CD4-positive, alpha-beta memory T cell (primary cell): Measurements from ENCODE around the gene LYPD6B. TPM values are rescaled to one million over a fixed set of nuclear protein-coding genes. Genes with fewer than 3 reads are reported as not detected.

Experiments used
- CTCF ChIA-PET: fragments of 350-600 bp; sonication (Branson Sonifier 250); formaldehyde crosslinking; loops from one replicate; lab custom pipeline; 2021; ENCODE audit warnings: inconsistent platforms; ENCODE audit not compliant: partially characterized antibody; lab: Charles Lee
- POLR2A ChIA-PET: fragments of 350-600 bp; sonication (Branson Sonifier 250); formaldehyde crosslinking; loops from one replicate; lab custom pipeline; 2021; ENCODE audit not compliant: partially characterized antibody; lab: Charles Lee
- DNase-seq, 5 donors: peaks; one replicate each; pipeline versions ENCODE4 v3.0.0 to v3.0.0-alpha.2; 2020 to 2022; ENCODE audit warnings: mixed read lengths in 1 of 5
- H3K27ac ChIP-seq: one replicate; pipeline ENCODE4 v1.7.0; 2013; ENCODE audit warnings: low read depth, low read length
- H3K27me3 ChIP-seq: 2 replicates; pipeline ENCODE4 v1.7.0; 2013; ENCODE audit warnings: mild to moderate bottlenecking, low read length, moderate library complexity; ENCODE audit not compliant: insufficient read depth
- H3K36me3 ChIP-seq: 2 replicates; pipeline ENCODE4 v1.7.0; 2013; ENCODE audit warnings: mild to moderate bottlenecking, low read length, moderate library complexity; ENCODE audit not compliant: insufficient read depth
- H3K4me1 ChIP-seq: 2 replicates; pipeline ENCODE4 v1.7.0; 2013; ENCODE audit warnings: mild to moderate bottlenecking, low read length, moderate library complexity; ENCODE audit not compliant: insufficient read depth
- H3K4me3 ChIP-seq, 2 donors: one replicate each; pipeline ENCODE4 v1.7.0; 2013; ENCODE audit warnings: low read length in 2 of 2, mild to moderate bottlenecking in 1 of 2
- H3K9me3 ChIP-seq, 2 donors: one replicate each; pipeline ENCODE4 v1.7.0; 2013; ENCODE audit warnings: low read length in 2 of 2, control low read depth in 1 of 2; ENCODE audit not compliant: control insufficient read depth in 1 of 2
- H3K27ac Mint-ChIP-seq, 7 donors: one replicate each; pipeline ENCODE4 v1.8.0; 2020 to 2021; ENCODE audit warnings: mixed read lengths in 7 of 7, mild to moderate bottlenecking in 6 of 7, inconsistent platforms in 3 of 7, moderate library complexity in 3 of 7
- H3K27me3 Mint-ChIP-seq, 2 donors: one replicate each; pipeline ENCODE4 v1.8.0; 2020 to 2021; ENCODE audit warnings: mixed read lengths in 2 of 2
- H3K36me3 Mint-ChIP-seq, 2 donors: one replicate each; pipeline ENCODE4 v1.8.0; 2020 to 2021; ENCODE audit warnings: mixed read lengths in 2 of 2, inconsistent platforms in 1 of 2, mild to moderate bottlenecking in 1 of 2
- H3K4me1 Mint-ChIP-seq, 4 donors: one replicate each; pipeline ENCODE4 v1.8.0; 2020 to 2021; ENCODE audit warnings: mixed read lengths in 4 of 4, mild to moderate bottlenecking in 1 of 4
- H3K4me3 Mint-ChIP-seq, 8 donors: one replicate each; pipeline ENCODE4 v1.8.0; 2020 to 2021; ENCODE audit warnings: mixed read lengths in 8 of 8, mild to moderate bottlenecking in 7 of 8, moderate library complexity in 6 of 8, inconsistent platforms in 3 of 8
- H3K9me3 Mint-ChIP-seq, 8 donors: one replicate each; pipeline ENCODE4 v1.8.0; 2020 to 2021; ENCODE audit warnings: mixed read lengths in 8 of 8, mild to moderate bottlenecking in 5 of 8, inconsistent platforms in 3 of 8, moderate library complexity in 1 of 8
- intact Hi-C: fragments of 100-400 bp; cut with micrococcal nuclease; formaldehyde crosslinking; loops from one replicate; pipeline ENCODE4 v1.15.1; 2023
- polyA plus RNA-seq, 2 donors: library from polyadenylated mRNA; unstranded; fragments of 300-500 nt; fragmentation: Illumina TruSeq; gene quantifications; one replicate each; pipeline ENCODE4 v1.2.3, GENCODE V29; 2021
- total RNA-seq, 2 experiments: library from RNA; stranded (reverse); gene quantifications; one replicate each; pipeline ENCODE4 v1.2.3, GENCODE V29; 2021

The LYPD6B gene
- total and polyA plus RNA-seq, 4 experiments from 2014 or later, result not detected

GRCh38 chr2:149075105-149075504, 36.6 kb downstream of the LYPD6B start:
- intact Hi-C loops, result no loop called here
- Mint-ChIP-seq H3K27me3 (peaks cover 3 to 5% of the 10 kb centered on the region in 2 donors), H3K27ac (no peak overlapping the region), H3K4me1 (peaks cover 1 to 5% (median 3%) of the 10 kb centered on the region in 4 donors), H3K4me3 (no peak overlapping the region), H3K9me3 (peaks cover 0 to 2% (median 0%) of the 10 kb centered on the region in 8 donors), H3K36me3 (no peaks in the 10 kb centered on the region)
- H3K27me3 ChIP-seq, result no peaks in the 10 kb centered on the region
- no peak overlapping the region for H3K27ac ChIP-seq
- no peaks in the 10 kb centered on the region for H3K36me3 ChIP-seq
- ChIA-PET CTCF (no interaction called here), POLR2A (no interaction called here)
- H3K4me3 ChIP-seq, result no peak overlapping the region
- H3K9me3 ChIP-seq, result no peaks in the 10 kb centered on the region
- DNase-seq, result no peak
- H3K4me1 ChIP-seq, result peaks cover under 1% of the 10 kb centered on the region

GRCh38 chr2:149075853-149076252, 37.4 kb downstream of the LYPD6B start:
- ChIA-PET POLR2A (no interaction called here), CTCF (no interaction called here)
- Mint-ChIP-seq H3K4me3 (no peak overlapping the region), H3K27ac (no peak overlapping the region), H3K27me3 (peaks cover 3 to 5% of the 10 kb centered on the region in 2 donors), H3K36me3 (no peaks in the 10 kb centered on the region), H3K9me3 (peaks cover 0 to 2% (median 0%) of the 10 kb centered on the region in 8 donors), H3K4me1 (peaks cover 0 to 1% (median 0%) of the 10 kb centered on the region in 4 donors)
- no peaks in the 10 kb centered on the region for H3K9me3 ChIP-seq
- H3K4me1 ChIP-seq, result no peaks in the 10 kb centered on the region
- intact Hi-C loops, result no loop called here
- no peaks in the 10 kb centered on the region for H3K36me3 ChIP-seq
- H3K4me3 ChIP-seq, result no peak overlapping the region
- H3K27ac ChIP-seq, result no peak overlapping the region
- no peak for DNase-seq
- H3K27me3 ChIP-seq, result no peaks in the 10 kb centered on the region

- Histone ChIP-seq H3K27ac (no peak overlapping the region), H3K27me3 (no peaks in the 10 kb centered on the region), H3K4me3 (no peak overlapping the region), H3K9me3 (no peaks in the 10 kb centered on the region), H3K36me3 (no peaks in the 10 kb centered on the region), H3K4me1 (no peaks in the 10 kb centered on the region)
- Mint-ChIP-seq H3K4me1 (peaks cover 0 to 3% (median 2%) of the 10 kb centered on the region in 4 donors), H3K27ac (no peak overlapping the region), H3K36me3 (no peaks in the 10 kb centered on the region), H3K4me3 (no peak overlapping the region), H3K9me3 (peaks cover 0 to 2% (median 0%) of the 10 kb centered on the region in 8 donors), H3K27me3 (peaks cover 3 to 5% of the 10 kb centered on the region in 2 donors)
- DNase-seq, result no peak
- ChIA-PET CTCF (no interaction called here), POLR2A (no interaction called here)
- intact Hi-C loops, result no loop called here
Observed at GRCh38 chr2:149076863-149077412, 38.4 kb downstream of the LYPD6B start.

- Histone ChIP-seq H3K27me3 (no peaks in the 10 kb centered on the region), H3K4me3 (no peak overlapping the region), H3K4me1 (no peaks in the 10 kb centered on the region), H3K27ac (no peak overlapping the region), H3K9me3 (no peaks in the 10 kb centered on the region), H3K36me3 (no peaks in the 10 kb centered on the region)
- DNase-seq, result no peak
- CTCF ChIA-PET, result no interaction called here
- no peak overlapping the region for H3K27ac Mint-ChIP-seq
- peaks cover 0 to 3% (median 2%) of the 10 kb centered on the region in 4 donors for H3K4me1 Mint-ChIP-seq
- intact Hi-C loops, result no loop called here
- no peaks in the 10 kb centered on the region for H3K36me3 Mint-ChIP-seq
- H3K4me3 Mint-ChIP-seq, result no peak overlapping the region
- peaks cover 3 to 5% of the 10 kb centered on the region in 2 donors for H3K27me3 Mint-ChIP-seq
- no peaks in the 10 kb centered on the region for H3K9me3 Mint-ChIP-seq
- POLR2A ChIA-PET, result no interaction called here
Observed at GRCh38 chr2:149077861-149078260, 39.4 kb downstream of the LYPD6B start.

GRCh38 chr2:149080099-149080498, 41.6 kb downstream of the LYPD6B start:
- peaks cover 4 to 5% of the 10 kb centered on the region in 2 donors for H3K27me3 Mint-ChIP-seq
- intact Hi-C loops, result no loop called here
- no peaks in the 10 kb centered on the region for H3K4me1 ChIP-seq
- no peak overlapping the region for H3K27ac ChIP-seq
- H3K36me3 Mint-ChIP-seq, result no peaks in the 10 kb centered on the region
- H3K27ac Mint-ChIP-seq, result no peak overlapping the region
- no peaks in the 10 kb centered on the region for H3K36me3 ChIP-seq
- DNase-seq, result no peak
- no peak overlapping the region for H3K4me3 Mint-ChIP-seq
- POLR2A ChIA-PET, result no interaction called here
- H3K4me1 Mint-ChIP-seq, result peaks cover 0 to 3% (median 2%) of the 10 kb centered on the region in 4 donors
- no peak overlapping the region for H3K4me3 ChIP-seq
- CTCF ChIA-PET, result no interaction called here
- H3K9me3 ChIP-seq, result no peaks in the 10 kb centered on the region
- no peaks in the 10 kb centered on the region for H3K9me3 Mint-ChIP-seq
- no peaks in the 10 kb centered on the region for H3K27me3 ChIP-seq

GRCh38 chr2:149080971-149081370, 42.5 kb downstream of the LYPD6B start:
- no peak overlapping the region for H3K4me3 Mint-ChIP-seq
- ChIA-PET POLR2A (interaction anchor here (1.2 kb wide), 1 partner anchor 12 kb away, joined by 6 read pairs; no protein-coding TSS in a partner anchor), CTCF (no interaction called here)
- no peaks in the 10 kb centered on the region for H3K36me3 ChIP-seq
- intact Hi-C loops, result no loop called here
- no peaks in the 10 kb centered on the region for H3K9me3 Mint-ChIP-seq
- H3K4me1 ChIP-seq, result no peaks in the 10 kb centered on the region
- peaks cover 2 to 4% of the 10 kb centered on the region in 2 donors for H3K27me3 Mint-ChIP-seq
- H3K27ac Mint-ChIP-seq, result peak overlapping the region in 1 of 7 donors; percentile 12
- no peak overlapping the region for H3K27ac ChIP-seq
- H3K4me1 Mint-ChIP-seq, result peaks cover 0 to 3% (median 2%) of the 10 kb centered on the region in 4 donors
- no peak overlapping the region for H3K4me3 ChIP-seq
- no peaks in the 10 kb centered on the region for H3K27me3 ChIP-seq
- no peaks in the 10 kb centered on the region for H3K9me3 ChIP-seq
- DNase-seq, result peak in 2 of 5 donors; percentile 5 to 19
- H3K36me3 Mint-ChIP-seq, result no peaks in the 10 kb centered on the region

GRCh38 chr2:149082079-149082478, 43.6 kb downstream of the LYPD6B start:
- Mint-ChIP-seq H3K9me3 (no peaks in the 10 kb centered on the region), H3K27me3 (peaks cover 0 to 2% of the 10 kb centered on the region in 2 donors), H3K4me1 (peaks cover 0 to 3% (median 2%) of the 10 kb centered on the region in 4 donors), H3K4me3 (no peak overlapping the region), H3K27ac (no peak overlapping the region), H3K36me3 (no peaks in the 10 kb centered on the region)
- ChIA-PET CTCF (no interaction called here), POLR2A (no interaction called here)
- intact Hi-C loops, result no loop called here
- DNase-seq, result no peak
- H3K4me3 ChIP-seq, result no peak overlapping the region
- H3K9me3 ChIP-seq, result no peaks in the 10 kb centered on the region
- H3K27me3 ChIP-seq, result no peaks in the 10 kb centered on the region
- no peaks in the 10 kb centered on the region for H3K4me1 ChIP-seq
- no peaks in the 10 kb centered on the region for H3K36me3 ChIP-seq
- H3K27ac ChIP-seq, result no peak overlapping the region
